Measurements from ENCODE around the gene ACTR3C.
"Not testable (repeated sequence)": the region's sequence is repeated elsewhere in the genome, so short reads cannot be mapped to it uniquely, and the experiment has no call there.

ACTR3C gene

DNA sequence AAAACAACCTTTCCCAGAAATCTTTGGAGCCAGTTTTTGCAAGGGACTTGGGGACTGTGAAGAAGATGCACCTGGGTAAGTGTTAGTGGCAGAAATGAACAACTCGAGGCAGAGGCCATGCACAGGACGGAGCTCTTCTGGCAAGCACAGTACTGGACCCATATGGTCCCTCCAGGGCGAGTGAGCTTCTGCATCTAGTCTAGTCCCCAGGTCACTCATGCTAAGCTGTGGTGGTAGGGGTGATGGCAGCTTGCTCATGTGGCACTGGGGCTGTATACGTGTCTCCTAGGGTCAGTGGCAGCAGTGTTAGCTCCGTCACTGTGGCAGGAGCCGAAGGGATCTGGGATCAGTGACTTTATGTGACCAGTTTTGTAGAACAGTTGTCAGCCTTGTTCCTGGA, 9.5 kb downstream of the ACTR3C start:
- no peaks in the 10 kb centered on the region for H3K79me2 ChIP-seq (ENCODE audit: insufficient read depth, low read length)
- no peaks in the 10 kb centered on the region for H3K27me3 ChIP-seq (ENCODE audit: low read length)
- no peak overlapping the region for H3K9ac ChIP-seq (ENCODE audit: low read length)
- no peaks in the 10 kb centered on the region for H4K20me1 ChIP-seq (ENCODE audit: low read depth, low read length)
- no peaks in the 10 kb centered on the region for H3F3A ChIP-seq (ENCODE audit: insufficient read depth)
- H3K9me3 ChIP-seq (ENCODE audit: insufficient read depth, low read length), result no peaks in the 10 kb centered on the region
- TF ChIP-seq, protein P1, sequence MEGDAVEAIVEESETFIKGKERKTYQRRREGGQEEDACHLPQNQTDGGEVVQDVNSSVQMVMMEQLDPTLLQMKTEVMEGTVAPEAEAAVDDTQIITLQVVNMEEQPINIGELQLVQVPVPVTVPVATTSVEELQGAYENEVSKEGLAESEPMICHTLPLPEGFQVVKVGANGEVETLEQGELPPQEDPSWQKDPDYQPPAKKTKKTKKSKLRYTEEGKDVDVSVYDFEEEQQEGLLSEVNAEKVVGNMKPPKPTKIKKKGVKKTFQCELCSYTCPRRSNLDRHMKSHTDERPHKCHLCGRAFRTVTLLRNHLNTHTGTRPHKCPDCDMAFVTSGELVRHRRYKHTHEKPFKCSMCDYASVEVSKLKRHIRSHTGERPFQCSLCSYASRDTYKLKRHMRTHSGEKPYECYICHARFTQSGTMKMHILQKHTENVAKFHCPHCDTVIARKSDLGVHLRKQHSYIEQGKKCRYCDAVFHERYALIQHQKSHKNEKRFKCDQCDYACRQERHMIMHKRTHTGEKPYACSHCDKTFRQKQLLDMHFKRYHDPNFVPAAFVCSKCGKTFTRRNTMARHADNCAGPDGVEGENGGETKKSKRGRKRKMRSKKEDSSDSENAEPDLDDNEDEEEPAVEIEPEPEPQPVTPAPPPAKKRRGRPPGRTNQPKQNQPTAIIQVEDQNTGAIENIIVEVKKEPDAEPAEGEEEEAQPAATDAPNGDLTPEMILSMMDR (IDR thresholded peaks at IDR 0.05; ENCODE audit: insufficient read depth, low read length, poor library complexity, severe bottlenecking), result no peak
- TF ChIP-seq EZH2phosphoT487 (conservative IDR thresholded peaks at IDR 0.05; ENCODE audit: low read length), result no peak
- H2AFZ ChIP-seq (ENCODE audit: low read depth, low read length, severe bottlenecking), result no peak overlapping the region
- H3K36me3 ChIP-seq (ENCODE audit: low read length), result no peaks in the 10 kb centered on the region
- no peak overlapping the region for H3K4me2 ChIP-seq (ENCODE audit: low read depth, low read length, poor library complexity, severe bottlenecking)
- no peaks in the 10 kb centered on the region for H3K9me2 ChIP-seq (replicated peaks; ENCODE audit: insufficient read depth, low read length)
- no peak overlapping the region for H3K4me3 ChIP-seq (ENCODE audit: insufficient read depth, low read length, poor library complexity, severe bottlenecking)
- no peak overlapping the region for H3K27ac ChIP-seq (ENCODE audit: low read depth, low read length)

DNA sequence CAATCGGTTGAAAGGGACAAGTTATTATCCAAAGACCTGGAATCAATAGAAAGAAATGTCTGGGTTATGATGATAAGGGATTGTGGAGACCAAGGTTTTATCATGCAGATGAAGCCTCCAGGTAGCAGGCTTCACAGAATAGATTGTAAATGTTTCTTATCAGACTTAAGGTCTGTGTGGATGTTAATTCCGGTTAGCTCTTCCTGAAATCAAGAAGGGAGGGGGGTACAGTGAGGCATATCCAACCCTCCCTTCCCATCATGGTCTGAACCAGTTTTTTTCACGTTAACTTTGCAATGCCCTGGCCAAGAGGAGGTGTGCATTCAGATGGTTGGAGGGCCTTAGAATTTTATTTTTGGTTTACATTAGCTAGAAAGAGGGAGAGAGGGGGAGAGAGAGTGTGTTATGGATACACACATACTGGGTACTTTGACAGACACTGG, 10.0 kb downstream of the ACTR3C start:
- Histone ChIP-seq H4K20me1 (ENCODE audit: low read depth, low read length) (no peaks in the 10 kb centered on the region), H2AFZ (ENCODE audit: low read depth, low read length, severe bottlenecking) (no peak overlapping the region), H3K4me3 (ENCODE audit: insufficient read depth, low read length, poor library complexity, severe bottlenecking) (no peak overlapping the region), H3K27me3 (ENCODE audit: low read length) (no peaks in the 10 kb centered on the region), H3K36me3 (ENCODE audit: low read length) (no peaks in the 10 kb centered on the region), H3K9me3 (ENCODE audit: insufficient read depth, low read length) (no peaks in the 10 kb centered on the region), H3F3A (ENCODE audit: insufficient read depth) (no peaks in the 10 kb centered on the region), H3K27ac (ENCODE audit: low read depth, low read length) (no peak overlapping the region), H3K4me2 (ENCODE audit: low read depth, low read length, poor library complexity, severe bottlenecking) (no peak overlapping the region), H3K79me2 (ENCODE audit: insufficient read depth, low read length) (no peaks in the 10 kb centered on the region), H3K9me2 (replicated peaks; ENCODE audit: insufficient read depth, low read length) (no peaks in the 10 kb centered on the region), H3K9ac (ENCODE audit: low read length) (no peak overlapping the region)
- TF ChIP-seq, protein P1 (IDR thresholded peaks at IDR 0.05; ENCODE audit: insufficient read depth, low read length, poor library complexity, severe bottlenecking), result no peak
- no peak for TF ChIP-seq EZH2phosphoT487 (conservative IDR thresholded peaks at IDR 0.05; ENCODE audit: low read length)

DNA sequence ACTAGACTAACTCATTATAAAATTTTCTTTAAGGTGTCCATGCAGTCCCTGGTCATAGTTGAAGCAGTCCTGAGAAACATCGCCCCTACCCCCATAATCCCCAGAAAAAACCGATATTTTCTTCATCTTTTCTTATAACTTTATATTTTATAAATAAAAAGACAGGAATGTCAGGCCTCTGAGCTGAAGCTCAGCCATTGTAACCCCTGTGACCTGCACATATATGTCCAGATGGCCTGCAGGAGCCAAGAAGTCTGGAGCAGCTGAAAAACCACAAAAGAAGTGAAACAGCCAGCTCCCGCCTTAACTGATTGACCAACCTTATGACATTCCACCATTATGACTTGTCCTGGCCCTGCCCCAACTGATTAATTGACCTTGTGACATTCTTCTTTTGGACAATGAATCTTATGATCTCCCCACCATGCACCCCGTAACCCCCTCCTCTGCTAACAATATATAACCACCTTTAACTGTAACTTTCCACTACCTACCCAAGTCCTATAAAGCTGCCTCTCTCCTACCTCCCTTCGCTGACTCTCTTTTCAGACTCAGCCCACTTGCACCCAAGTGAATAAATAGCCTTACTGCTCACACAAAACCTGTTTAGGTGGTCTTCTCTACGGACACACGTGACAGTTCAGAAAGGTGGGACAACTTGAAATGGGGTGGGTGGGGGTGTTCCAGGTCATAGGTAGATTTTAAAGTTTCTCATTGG, 10.5 kb downstream of the ACTR3C start:
- H3K4me3 ChIP-seq (ENCODE audit: insufficient read depth, low read length, poor library complexity, severe bottlenecking); H3K27me3 ChIP-seq (ENCODE audit: low read length); H3K9me2 ChIP-seq (replicated peaks; ENCODE audit: insufficient read depth, low read length); H3K4me2 ChIP-seq (ENCODE audit: low read depth, low read length, poor library complexity, severe bottlenecking); H3F3A ChIP-seq (ENCODE audit: insufficient read depth); H3K27ac ChIP-seq (ENCODE audit: low read depth, low read length); H2AFZ ChIP-seq (ENCODE audit: low read depth, low read length, severe bottlenecking); H3K36me3 ChIP-seq (ENCODE audit: low read length); H3K79me2 ChIP-seq (ENCODE audit: insufficient read depth, low read length); H3K9ac ChIP-seq (ENCODE audit: low read length); H3K9me3 ChIP-seq (ENCODE audit: insufficient read depth, low read length); H4K20me1 ChIP-seq (ENCODE audit: low read depth, low read length): not testable (repeated sequence)

DNA sequence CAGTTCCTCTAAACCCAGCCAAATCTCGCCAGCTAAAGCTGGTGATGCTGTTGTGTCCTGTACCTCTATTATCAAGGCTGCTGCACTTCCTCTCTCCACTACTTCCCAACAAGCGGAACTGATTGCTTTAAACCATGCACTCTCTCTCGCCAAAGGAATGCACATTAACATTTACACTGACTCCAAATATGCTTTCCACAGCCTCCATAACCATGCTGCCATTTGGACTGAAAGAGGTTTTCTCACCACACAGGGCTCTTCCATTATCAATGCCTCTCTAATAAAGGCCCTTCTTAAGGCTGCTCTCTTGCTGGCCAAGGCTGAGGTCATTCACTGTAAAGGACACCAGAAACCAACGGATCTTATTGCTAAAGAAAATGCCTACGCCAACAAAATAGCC, 11.6 kb downstream of the ACTR3C start:
- no peaks in the 10 kb centered on the region for H3K9me3 ChIP-seq (ENCODE audit: insufficient read depth, low read length)
- H3K4me2 ChIP-seq (ENCODE audit: low read depth, low read length, poor library complexity, severe bottlenecking), result no peak overlapping the region
- H4K20me1 ChIP-seq (ENCODE audit: low read depth, low read length), result no peaks in the 10 kb centered on the region
- no peak for TF ChIP-seq EZH2phosphoT487 (conservative IDR thresholded peaks at IDR 0.05; ENCODE audit: low read length)
- TF ChIP-seq, protein P1 (IDR thresholded peaks at IDR 0.05; ENCODE audit: insufficient read depth, low read length, poor library complexity, severe bottlenecking), result no peak
- H3K27me3 ChIP-seq (ENCODE audit: low read length), result no peaks in the 10 kb centered on the region
- no peaks in the 10 kb centered on the region for H3K36me3 ChIP-seq (ENCODE audit: low read length)
- no peaks in the 10 kb centered on the region for H3K79me2 ChIP-seq (ENCODE audit: insufficient read depth, low read length)
- H3K27ac ChIP-seq (ENCODE audit: low read depth, low read length), result no peak overlapping the region
- no peak overlapping the region for H3K4me3 ChIP-seq (ENCODE audit: insufficient read depth, low read length, poor library complexity, severe bottlenecking)
- no peaks in the 10 kb centered on the region for H3F3A ChIP-seq (ENCODE audit: insufficient read depth)
- H3K9me2 ChIP-seq (replicated peaks; ENCODE audit: insufficient read depth, low read length), result no peaks in the 10 kb centered on the region
- H3K9ac ChIP-seq (ENCODE audit: low read length), result no peak overlapping the region
- no peak overlapping the region for H2AFZ ChIP-seq (ENCODE audit: low read depth, low read length, severe bottlenecking)

All from SU-DHL-6 (cell line).